SH-SY5Y (cell line): ENCODE results near the gene TMEM255A.

Experiments
- GATA2 ChIP-seq: IDR thresholded peaks from 2 replicates; pipeline ENCODE4 v1.6.1; 2011; ENCODE audit warnings: mild to moderate bottlenecking, low read depth, low read length
- GATA3 ChIP-seq: IDR thresholded peaks from 2 replicates; pipeline ENCODE4 v1.6.1; 2011; ENCODE audit warnings: low read depth, mild to moderate bottlenecking, low read length, moderate library complexity

DNA sequence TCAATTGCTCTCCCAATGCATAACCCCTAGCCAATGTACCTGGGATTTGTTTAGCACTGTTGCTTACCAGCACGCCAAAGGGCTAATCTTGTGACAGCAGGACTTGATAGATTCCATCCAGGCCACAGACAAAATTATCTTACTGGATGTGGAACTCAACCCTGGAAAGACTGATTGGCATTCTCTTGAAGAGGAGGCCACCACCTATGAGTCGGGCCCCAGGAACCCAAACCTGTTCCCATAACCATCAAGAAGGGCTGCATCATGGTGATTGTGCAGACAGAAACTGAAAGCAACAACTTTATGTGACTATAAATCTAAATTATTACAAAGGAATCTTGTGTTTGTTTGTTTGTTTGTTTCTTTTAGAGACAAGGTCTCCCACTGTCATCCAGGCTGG is 19.9 kb upstream of the TMEM255A start:
- no peak for TF ChIP-seq GATA2
- TF ChIP-seq GATA3, result no peak
